GM12878 (cell line): ENCODE data around the gene SLC2A4RG. TPM values are rescaled to one million over a fixed set of nuclear protein-coding genes. Genes with fewer than 3 reads are reported as not detected.

Source experiments
- ATAC-seq: fragments of 200-7000 bp; cut with Tn5 transposase; 3 replicates; pipeline ENCODE4 v1.9.1; 2020; ENCODE audit warnings: mild to moderate bottlenecking, moderate library complexity
- BruUV-seq: library from RNA; stranded (reverse); fragments of 400-500 nt; replicated peaks from 2 replicates; lab custom pipeline; 2021; lab: Mats Ljungman, UMichigan
- CTCF ChIA-PET: fragments of 300-600 bp; sonication (Branson Sonifier 250); formaldehyde crosslinking; extraction: SDS; loops from one replicate; lab custom pipeline; 2021; ENCODE audit warnings: inconsistent platforms; lab: Yijun Ruan, JAX
- POLR2A ChIA-PET: fragments of 350-600 bp; formaldehyde crosslinking; extraction: SDS; loops from one replicate; lab custom pipeline; 2021; ENCODE audit warnings: inconsistent platforms; lab: Charles Lee
- RAD21 ChIA-PET: fragments of 300-600 bp; sonication (Branson Sonifier 250); formaldehyde crosslinking; loops from one replicate; lab custom pipeline; 2023; ENCODE audit warnings: antibody characterized with exemption; ENCODE audit not compliant: unreplicated experiment; lab: Charles Lee
- SMC1A ChIA-PET: fragments of 300-600 bp; sonication (Branson Sonifier 250); formaldehyde crosslinking; loops from one replicate; lab custom pipeline; 2023; ENCODE audit not compliant: unreplicated experiment, uncharacterized antibody; lab: Charles Lee
- DNase-seq: peaks from one replicate; pipeline ENCODE4 v3.0.0-alpha.2; 2011; ENCODE audit warnings: low read depth, low spot score
- FAIRE-seq: peaks from 3 replicates; lab custom pipeline; 2011; peaks lifted over from hg19 to GRCh38; lab: Jason Lieb, UNC
- H2AFZ ChIP-seq: 2 replicates; pipeline ENCODE4 v1.6.0; 2011; ENCODE audit warnings: low read depth, low read length, control low read depth; ENCODE audit not compliant: control insufficient read depth
- H3K27ac ChIP-seq: 2 replicates; pipeline ENCODE4 v1.5.1; 2011; ENCODE audit warnings: control low read depth; ENCODE audit not compliant: control insufficient read depth, insufficient read depth
- H3K27me3 ChIP-seq, 2 experiments: replicated peaks in 1 of 2; 2 replicates each; pipeline versions ENCODE4 v1.6.0 to v1.6.1; 2011; ENCODE audit warnings: low read length in 1 of 2; ENCODE audit not compliant: control insufficient read depth in 2 of 2, insufficient read depth in 2 of 2
- H3K36me3 ChIP-seq, 2 experiments: 2 replicates each; pipeline ENCODE4 v1.5.1; 2011; ENCODE audit warnings: low read length in 1 of 2; ENCODE audit not compliant: control insufficient read depth in 2 of 2, insufficient read depth in 2 of 2
- H3K4me1 ChIP-seq: 2 replicates; pipeline ENCODE4 v1.6.1; 2011; ENCODE audit warnings: mild to moderate bottlenecking, low read length, moderate library complexity, mixed read lengths; ENCODE audit not compliant: control insufficient read depth, insufficient read depth
- H3K4me2 ChIP-seq: 2 replicates; pipeline ENCODE4 v1.6.0; 2011; ENCODE audit warnings: control low read depth; ENCODE audit not compliant: control insufficient read depth, insufficient read depth
- H3K4me3 ChIP-seq: fragments of 200-600 bp; sonication (generic); 2 replicates; pipeline ENCODE4 v1.5.1; 2016
- H3K79me2 ChIP-seq: 2 replicates; pipeline ENCODE4 v1.6.0; 2011; ENCODE audit warnings: low read length; ENCODE audit not compliant: control insufficient read depth, insufficient read depth
- H3K9ac ChIP-seq: 2 replicates; pipeline ENCODE4 v1.8.0; 2011; ENCODE audit warnings: low read length, control low read depth, mixed read lengths; ENCODE audit not compliant: control insufficient read depth, insufficient read depth
- H3K9me3 ChIP-seq: replicated peaks from 3 replicates; pipeline ENCODE4 v1.5.1; 2011; ENCODE audit warnings: mild to moderate bottlenecking, low read length; ENCODE audit not compliant: control insufficient read depth, insufficient read depth
- H4K20me1 ChIP-seq: 2 replicates; pipeline ENCODE4 v1.6.0; 2011; ENCODE audit not compliant: control insufficient read depth, insufficient read depth
- HDAC2 ChIP-seq: fragments of 200-600 bp; sonication (generic); IDR thresholded peaks from 2 replicates; pipeline ENCODE4 v1.6.1; 2017
- HDAC6 ChIP-seq: fragments of 200-600 bp; sonication (generic); IDR thresholded peaks from one replicate; pipeline ENCODE4 v1.8.0; 2017; ENCODE audit warnings: antibody characterized with exemption; ENCODE audit not compliant: unreplicated experiment
- JUND ChIP-seq: IDR thresholded peaks from 2 replicates; pipeline ENCODE4 v1.6.1; 2012; ENCODE audit warnings: low read depth, mild to moderate bottlenecking, low read length, improper control_type of control experiment, moderate library complexity
- KDM1A ChIP-seq: fragments of 200-600 bp; sonication (generic); IDR thresholded peaks from 2 replicates; pipeline ENCODE4 v1.6.1; 2016; ENCODE audit warnings: borderline replicate concordance
- PAX5 ChIP-seq: IDR thresholded peaks from 2 replicates; pipeline ENCODE4 v1.6.1; 2011; ENCODE audit warnings: low read depth, low read length, borderline replicate concordance
- PML ChIP-seq: IDR thresholded peaks from 2 replicates; pipeline ENCODE4 v1.6.1; 2012; ENCODE audit warnings: low read length, inconsistent platforms
- ZNF207 ChIP-seq: fragments of 450-650 bp; IDR thresholded peaks from 2 replicates; pipeline ENCODE4 v1.6.1; 2014; ENCODE audit warnings: antibody characterized with exemption, mild to moderate bottlenecking, borderline replicate concordance
- WGBS: methylation state at CpG from one replicate; pipeline ENCODE4 v1.1.6; 2016; ENCODE audit warnings: low lambda C conversion rate; ENCODE audit not compliant: insufficient replicate concordance, insufficient coverage; ENCODE audit errors: missing lambda C conversion rate; 5-methylcytosine and 5-hydroxymethylcytosine counted together
- in situ Hi-C: fragments of 300-500 bp; cut with MboI; formaldehyde crosslinking; loops from 9 replicates; pipeline ENCODE4 v1.14.3; 2018; ENCODE audit warnings: mixed read lengths
- intact Hi-C: fragments of 100-400 bp; cut with micrococcal nuclease; formaldehyde crosslinking; loops from one replicate; pipeline ENCODE4 v1.14.2; 2022; ENCODE audit not compliant: unreplicated experiment
- polyA plus RNA-seq, 11 experiments: library from polyadenylated mRNA; depleted of rRNA in 4 of 11; unstranded in 6 of 11; stranded (reverse) in 5 of 11; fragments of >200 nt; fragmentation: Nextera tagmentation in 4 of 11; fragmentation: Illumina TruSeq in 1 of 11; extraction: Ambion mirVana in 4 of 11; extraction: Trizol in 1 of 11; gene quantifications; 1 replicate in 1 of 11; 2 replicates in 10 of 11; pipeline versions ENCODE4 v1.2.1 to v1.2.3, GENCODE V29; 2011 to 2016; ENCODE audit warnings: inconsistent platforms in 2 of 11, missing spikeins in 2 of 11, low read depth in 1 of 11
- total RNA-seq, 4 experiments: library from RNA; depleted of rRNA in 3 of 4; stranded (reverse); fragments of >200 nt in 3 of 4; fragmentation: Illumina TruSeq in 1 of 4; extraction: Trizol in 1 of 4; gene quantifications; 2 replicates each; pipeline versions ENCODE4 v1.2.1 to v1.2.3, GENCODE V29; 2013 to 2021
- TF ChIP-seq, protein P1 (sequence below): fragments of 150-350 bp; IDR thresholded peaks from 2 replicates; pipeline ENCODE4 v1.6.1; 2016; ENCODE audit warnings: low read depth, low read length
- TF ChIP-seq, protein P2 (sequence below): fragments of 450-650 bp; IDR thresholded peaks from 2 replicates; pipeline ENCODE4 v1.6.1; 2017; ENCODE audit warnings: mild to moderate bottlenecking, moderate library complexity

The SLC2A4RG gene
- total and polyA plus RNA-seq, 10 of the 15 experiments (the other 5 are each of a cell fraction or from before 2014, with no cell fraction given), result 0.34 to 65.9 (median 13.3) TPM

DNA sequence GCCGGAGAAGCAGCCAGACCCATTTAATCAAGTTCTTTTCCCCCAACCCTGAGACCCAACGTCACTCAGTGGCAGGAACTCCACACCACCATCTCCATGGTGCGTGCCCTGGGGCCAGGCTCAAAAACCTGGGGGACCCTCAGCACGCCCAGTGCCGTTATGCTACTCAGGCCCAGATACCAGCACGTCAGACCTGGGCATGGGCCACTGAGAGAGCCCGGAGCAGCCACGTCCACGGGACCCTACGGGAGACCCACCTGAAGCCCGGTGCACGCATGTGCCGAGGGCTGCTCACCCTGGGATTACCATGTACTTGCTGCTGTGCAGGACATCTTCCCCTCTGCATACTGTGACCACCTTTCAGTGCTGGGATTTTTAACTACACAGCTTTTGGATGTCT lies 13.8 kb downstream of the SLC2A4RG start (continued):
- TF ChIP-seq, protein P1, sequence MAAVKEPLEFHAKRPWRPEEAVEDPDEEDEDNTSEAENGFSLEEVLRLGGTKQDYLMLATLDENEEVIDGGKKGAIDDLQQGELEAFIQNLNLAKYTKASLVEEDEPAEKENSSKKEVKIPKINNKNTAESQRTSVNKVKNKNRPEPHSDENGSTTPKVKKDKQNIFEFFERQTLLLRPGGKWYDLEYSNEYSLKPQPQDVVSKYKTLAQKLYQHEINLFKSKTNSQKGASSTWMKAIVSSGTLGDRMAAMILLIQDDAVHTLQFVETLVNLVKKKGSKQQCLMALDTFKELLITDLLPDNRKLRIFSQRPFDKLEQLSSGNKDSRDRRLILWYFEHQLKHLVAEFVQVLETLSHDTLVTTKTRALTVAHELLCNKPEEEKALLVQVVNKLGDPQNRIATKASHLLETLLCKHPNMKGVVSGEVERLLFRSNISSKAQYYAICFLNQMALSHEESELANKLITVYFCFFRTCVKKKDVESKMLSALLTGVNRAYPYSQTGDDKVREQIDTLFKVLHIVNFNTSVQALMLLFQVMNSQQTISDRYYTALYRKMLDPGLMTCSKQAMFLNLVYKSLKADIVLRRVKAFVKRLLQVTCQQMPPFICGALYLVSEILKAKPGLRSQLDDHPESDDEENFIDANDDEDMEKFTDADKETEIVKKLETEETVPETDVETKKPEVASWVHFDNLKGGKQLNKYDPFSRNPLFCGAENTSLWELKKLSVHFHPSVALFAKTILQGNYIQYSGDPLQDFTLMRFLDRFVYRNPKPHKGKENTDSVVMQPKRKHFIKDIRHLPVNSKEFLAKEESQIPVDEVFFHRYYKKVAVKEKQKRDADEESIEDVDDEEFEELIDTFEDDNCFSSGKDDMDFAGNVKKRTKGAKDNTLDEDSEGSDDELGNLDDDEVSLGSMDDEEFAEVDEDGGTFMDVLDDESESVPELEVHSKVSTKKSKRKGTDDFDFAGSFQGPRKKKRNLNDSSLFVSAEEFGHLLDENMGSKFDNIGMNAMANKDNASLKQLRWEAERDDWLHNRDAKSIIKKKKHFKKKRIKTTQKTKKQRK, result no peak
- no peak for TF ChIP-seq HDAC6
- TF ChIP-seq, all 136 proteins: peak for 0

DNA sequence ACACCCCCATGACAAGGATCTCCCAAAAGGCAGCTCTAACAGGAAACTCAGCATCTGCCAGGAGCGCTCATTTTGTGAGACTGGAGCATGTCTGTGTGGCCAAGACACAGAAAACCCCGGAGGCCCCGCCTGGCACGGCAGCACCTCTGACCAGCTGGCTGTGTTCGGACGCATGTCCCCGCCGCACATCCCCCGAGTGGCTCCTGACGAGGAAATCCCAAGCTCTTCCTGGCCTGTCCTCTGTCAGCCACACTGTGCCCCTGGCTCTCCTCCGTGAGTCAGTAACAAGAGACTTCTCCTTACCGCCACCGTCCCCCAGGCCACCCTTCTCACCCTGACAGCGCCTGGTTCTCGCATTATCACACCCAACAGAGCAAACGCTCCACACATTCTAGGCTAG lies 14.4 kb downstream of the SLC2A4RG start:
- H3K27me3 ChIP-seq, result peaks cover 0 to 2% of the 10 kb centered on the region in 2 experiments; a peak in 1 of 4 replicates
- intact Hi-C loops, result no loop called here
- TF ChIP-seq PAX5 (no peak), HDAC2 (no peak), JUND (no peak), PML (no peak), KDM1A (no peak), ZNF207 (no peak)
- TF ChIP-seq, protein P2, sequence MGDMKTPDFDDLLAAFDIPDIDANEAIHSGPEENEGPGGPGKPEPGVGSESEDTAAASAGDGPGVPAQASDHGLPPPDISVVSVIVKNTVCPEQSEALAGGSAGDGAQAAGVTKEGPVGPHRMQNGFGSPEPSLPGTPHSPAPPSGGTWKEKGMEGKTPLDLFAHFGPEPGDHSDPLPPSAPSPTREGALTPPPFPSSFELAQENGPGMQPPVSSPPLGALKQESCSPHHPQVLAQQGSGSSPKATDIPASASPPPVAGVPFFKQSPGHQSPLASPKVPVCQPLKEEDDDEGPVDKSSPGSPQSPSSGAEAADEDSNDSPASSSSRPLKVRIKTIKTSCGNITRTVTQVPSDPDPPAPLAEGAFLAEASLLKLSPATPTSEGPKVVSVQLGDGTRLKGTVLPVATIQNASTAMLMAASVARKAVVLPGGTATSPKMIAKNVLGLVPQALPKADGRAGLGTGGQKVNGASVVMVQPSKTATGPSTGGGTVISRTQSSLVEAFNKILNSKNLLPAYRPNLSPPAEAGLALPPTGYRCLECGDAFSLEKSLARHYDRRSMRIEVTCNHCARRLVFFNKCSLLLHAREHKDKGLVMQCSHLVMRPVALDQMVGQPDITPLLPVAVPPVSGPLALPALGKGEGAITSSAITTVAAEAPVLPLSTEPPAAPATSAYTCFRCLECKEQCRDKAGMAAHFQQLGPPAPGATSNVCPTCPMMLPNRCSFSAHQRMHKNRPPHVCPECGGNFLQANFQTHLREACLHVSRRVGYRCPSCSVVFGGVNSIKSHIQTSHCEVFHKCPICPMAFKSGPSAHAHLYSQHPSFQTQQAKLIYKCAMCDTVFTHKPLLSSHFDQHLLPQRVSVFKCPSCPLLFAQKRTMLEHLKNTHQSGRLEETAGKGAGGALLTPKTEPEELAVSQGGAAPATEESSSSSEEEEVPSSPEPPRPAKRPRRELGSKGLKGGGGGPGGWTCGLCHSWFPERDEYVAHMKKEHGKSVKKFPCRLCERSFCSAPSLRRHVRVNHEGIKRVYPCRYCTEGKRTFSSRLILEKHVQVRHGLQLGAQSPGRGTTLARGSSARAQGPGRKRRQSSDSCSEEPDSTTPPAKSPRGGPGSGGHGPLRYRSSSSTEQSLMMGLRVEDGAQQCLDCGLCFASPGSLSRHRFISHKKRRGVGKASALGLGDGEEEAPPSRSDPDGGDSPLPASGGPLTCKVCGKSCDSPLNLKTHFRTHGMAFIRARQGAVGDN, result no peak
- H3K9ac ChIP-seq, result no peak overlapping the region
- no peak for DNase-seq
- no peaks in the 10 kb centered on the region for H3K4me1 ChIP-seq
- no peak overlapping the region for H3K27ac ChIP-seq
- RAD21 ChIA-PET, result no interaction called here
- no peak overlapping the region for H3K4me2 ChIP-seq
- in situ Hi-C loops, result no loop called here
- no peaks in the 10 kb centered on the region for H3K36me3 ChIP-seq
- no peak overlapping the region for H2AFZ ChIP-seq
- WGBS, result 72% methylated on average over 16 of the region's 16 CpGs
- POLR2A ChIA-PET, result no interaction called here
- no peaks in the 10 kb centered on the region for H4K20me1 ChIP-seq
- no peak overlapping the region for H3K4me3 ChIP-seq
- BruUV-seq, result no TSS peak
- ATAC-seq, result no peak
- H3K9me3 ChIP-seq, result no peaks in the 10 kb centered on the region
- no peaks in the 10 kb centered on the region for H3K79me2 ChIP-seq
- CTCF ChIA-PET, result interaction anchor here (0.5 to 1.4 kb wide), 2 partner anchors 26 to 48 kb away, joined by 3 read pairs; no protein-coding TSS in a partner anchor
- SMC1A ChIA-PET, result no interaction called here
- FAIRE-seq, result no peak
